ENCODE data around the gene MALRD1.

The MALRD1 gene

GRCh38 chr10:19656420-19657042 lies 607.9 kb downstream of the MALRD1 start:
- DNase-seq, result no peak

DNA sequence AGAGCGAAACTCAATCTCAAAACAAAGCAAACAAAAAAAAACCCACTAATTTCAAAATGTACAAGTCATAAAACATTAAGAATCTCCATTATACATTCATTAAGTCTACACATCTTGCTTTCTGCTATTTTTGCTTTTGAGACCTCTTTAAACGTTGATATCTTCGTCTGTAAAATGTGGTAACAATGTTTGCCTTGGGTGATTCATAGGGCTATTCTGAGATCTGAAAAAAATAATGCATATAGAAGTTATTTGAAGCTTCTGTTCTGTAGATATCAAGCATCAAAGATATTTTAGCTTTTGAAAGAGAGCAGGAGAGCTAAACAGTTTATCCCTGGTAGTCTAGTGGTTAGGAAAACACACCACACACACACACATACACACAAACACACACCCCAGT lies 609.5 kb downstream of the MALRD1 start:
- DNase-seq, result no peak

DNA sequence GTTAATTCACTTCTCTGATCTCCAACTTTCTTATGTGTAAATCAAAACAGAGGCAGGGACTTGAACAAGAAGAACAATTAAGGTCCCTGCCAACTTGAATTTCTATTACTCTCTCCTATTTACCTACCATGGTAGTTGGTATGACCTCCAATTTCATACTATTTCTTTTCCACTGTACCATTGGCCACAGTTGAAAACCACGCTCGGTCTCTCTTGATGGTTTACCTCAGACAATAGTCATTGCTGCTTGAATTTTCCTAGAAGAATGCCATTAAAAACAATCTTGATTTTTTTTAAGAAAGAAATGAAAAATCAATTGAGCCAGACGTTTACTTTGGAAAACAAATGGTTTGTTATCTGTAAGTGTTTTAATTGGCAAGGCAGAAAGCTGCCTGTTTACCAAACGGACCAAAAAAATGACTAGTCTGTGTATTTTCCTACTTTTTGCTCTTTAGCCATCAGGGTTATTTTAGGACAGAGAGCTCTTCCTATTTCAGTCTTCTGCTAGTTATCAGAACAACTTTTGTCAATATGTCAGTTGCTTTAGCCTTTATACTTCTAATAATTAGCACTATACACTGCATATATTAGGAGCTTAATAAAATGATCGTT lies 610.1 kb downstream of the MALRD1 start:
- no peak for DNase-seq

DNA sequence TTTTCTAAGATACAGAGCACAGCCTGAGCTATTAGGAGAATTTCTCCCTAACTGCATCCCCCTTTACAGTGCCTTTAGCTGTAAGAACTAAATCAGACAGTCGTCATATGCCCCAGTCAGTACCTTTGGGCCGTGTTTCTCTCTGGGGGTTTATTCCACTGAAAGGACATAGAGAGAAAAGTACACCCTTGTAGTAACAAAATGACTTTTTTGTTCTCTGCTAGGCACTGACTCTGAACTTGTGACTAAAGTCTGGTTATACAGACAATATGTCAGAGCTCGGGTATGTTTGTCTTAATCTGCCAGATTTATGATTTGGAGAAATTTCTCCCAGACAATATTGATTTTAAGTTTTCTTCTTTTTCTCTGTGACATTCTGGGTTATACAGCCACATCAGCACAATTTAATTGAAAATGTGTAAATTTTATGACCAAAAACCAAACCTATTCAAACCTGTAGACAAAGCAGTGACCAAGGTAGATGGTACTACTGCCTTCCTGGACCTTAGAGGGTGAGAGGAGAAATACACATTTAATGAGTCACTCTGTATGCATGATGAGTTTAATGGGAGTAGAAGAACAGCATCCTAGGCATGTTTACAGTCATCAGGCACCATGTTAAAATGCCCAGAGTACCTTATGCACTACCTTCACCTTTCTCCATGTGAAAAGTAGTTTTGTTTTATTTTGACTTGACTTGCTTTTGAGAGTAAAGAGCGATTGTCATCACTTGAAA lies 611.5 kb downstream of the MALRD1 start:
- no peak for DNase-seq

- DNase-seq, result no peak
These were observed 614.7 kb downstream of the MALRD1 start for GRCh38 chr10:19663344-19663743.

GRCh38 chr10:19668116-19668515 lies 619.5 kb downstream of the MALRD1 start:
- DNase-seq, result no peak

DNA sequence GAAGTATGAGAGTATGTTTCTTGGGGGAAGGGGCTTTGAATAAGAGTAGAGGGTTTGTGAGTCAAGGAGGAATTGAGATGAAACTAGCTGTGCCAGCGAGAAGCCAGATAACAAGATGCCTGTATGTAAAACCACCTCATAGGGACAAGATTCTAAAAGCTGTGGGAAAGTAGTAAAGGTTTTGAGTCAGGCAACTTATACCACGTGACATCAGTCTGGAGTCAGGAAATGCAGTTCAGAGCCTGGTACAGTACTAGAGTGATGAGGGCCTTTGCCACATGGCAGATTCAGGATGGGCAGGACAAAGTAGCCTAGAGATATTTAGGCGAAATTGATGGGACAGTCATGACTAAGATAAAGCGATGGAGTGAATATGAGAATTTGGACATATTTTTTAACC lies 627.5 kb downstream of the MALRD1 start:
- no peak for DNase-seq

DNA sequence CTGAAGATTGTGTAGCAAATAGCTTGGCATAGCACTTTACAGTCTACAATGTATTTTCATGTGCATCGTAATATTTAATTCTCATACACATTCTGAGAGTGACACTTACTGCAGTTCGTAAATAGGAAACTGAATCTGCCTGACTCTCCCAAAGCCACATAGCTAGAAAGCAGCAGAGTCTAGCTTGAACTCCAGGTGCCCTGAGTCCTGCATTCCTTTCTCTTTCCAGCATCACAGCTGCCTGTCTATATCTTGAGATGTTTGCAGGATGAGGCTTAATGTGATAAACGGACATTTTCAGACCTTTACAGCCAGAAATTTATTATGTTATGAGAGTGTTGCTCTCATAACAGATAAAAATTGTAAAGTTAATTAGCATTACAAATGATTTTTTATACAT lies 634.8 kb downstream of the MALRD1 start:
- no peak for DNase-seq

DNA sequence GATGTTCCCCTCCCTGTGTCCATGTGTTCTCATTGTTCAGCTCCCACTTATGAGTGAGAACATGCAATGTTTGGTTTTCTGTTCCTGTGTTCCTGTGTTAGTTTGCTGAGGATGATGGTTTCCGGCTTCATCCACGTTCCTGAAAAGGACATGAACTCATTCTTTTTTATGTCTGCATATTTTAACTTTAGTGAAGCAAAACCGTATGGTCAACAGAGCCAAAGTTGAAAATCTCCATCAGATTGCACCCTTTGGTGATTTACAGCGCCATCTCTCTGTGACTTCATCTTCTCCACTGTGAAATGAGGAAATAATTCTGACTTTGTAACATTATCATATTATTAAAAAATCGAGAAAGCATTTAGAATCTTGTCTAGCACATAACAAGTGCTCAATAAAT lies 635.4 kb downstream of the MALRD1 start:
- no peak for DNase-seq

DNA sequence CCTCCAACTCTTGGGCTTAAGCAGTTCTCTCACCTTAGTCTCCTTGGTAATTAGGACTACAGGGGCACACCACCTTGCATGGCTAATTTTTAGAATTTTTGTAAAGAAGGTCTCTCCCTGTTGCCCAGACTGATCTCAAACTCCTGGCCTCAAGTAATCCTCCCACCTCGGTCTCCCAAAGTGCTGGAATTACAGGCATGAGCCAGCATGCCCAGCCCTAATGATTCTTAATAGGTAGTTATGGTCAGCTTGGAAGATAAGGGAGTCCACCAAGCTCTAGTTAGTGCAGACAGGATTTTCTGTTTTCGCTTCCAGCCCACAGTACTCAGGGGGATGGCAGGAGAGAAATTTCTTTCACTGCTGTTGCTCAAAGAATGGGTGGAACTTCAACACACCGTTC lies 639.7 kb downstream of the MALRD1 start:
- DNase-seq, result no peak

DNA sequence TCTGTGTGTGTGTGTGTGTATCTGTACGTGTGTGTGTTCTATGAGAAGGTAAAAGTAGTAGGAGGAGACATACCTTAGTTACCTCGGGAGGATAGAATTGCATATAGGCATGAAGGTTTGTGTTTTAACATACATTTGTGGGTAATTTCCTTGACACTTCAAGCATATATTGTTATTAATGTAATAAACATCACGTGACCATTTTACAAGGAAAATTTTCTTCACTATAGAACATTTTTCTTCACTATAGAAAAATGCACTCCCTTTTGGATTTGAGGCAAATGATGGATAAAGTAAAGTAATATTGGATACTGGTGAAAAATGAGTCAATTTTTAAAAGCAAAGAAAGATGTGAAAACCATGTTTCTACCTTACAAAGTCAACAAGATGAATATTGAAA lies 640.6 kb downstream of the MALRD1 start:
- DNase-seq, result no peak

DNA sequence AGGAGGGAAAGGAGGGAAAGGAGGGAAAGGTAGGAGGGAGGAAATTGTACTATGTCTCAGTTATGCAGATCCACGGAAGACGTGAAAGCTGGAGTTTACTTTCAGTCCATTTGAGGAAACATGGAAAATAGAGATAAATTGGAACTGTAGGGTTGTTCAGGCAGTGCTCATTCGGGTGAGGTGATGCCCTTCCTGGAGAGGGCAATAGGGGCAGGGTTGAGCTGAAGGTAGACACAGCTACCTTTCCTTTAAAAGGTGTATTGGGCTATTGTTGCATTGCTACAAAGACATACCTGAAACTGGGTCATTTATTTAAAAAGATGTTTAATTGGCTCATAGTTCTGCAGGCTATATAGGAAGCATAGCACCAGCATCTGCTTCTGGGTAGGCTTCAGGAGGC lies 650.7 kb downstream of the MALRD1 start:
- no peak for DNase-seq

- no peak for DNase-seq
These were observed 652.9 kb downstream of the MALRD1 start for GRCh38 chr10:19701427-19702052.

DNA sequence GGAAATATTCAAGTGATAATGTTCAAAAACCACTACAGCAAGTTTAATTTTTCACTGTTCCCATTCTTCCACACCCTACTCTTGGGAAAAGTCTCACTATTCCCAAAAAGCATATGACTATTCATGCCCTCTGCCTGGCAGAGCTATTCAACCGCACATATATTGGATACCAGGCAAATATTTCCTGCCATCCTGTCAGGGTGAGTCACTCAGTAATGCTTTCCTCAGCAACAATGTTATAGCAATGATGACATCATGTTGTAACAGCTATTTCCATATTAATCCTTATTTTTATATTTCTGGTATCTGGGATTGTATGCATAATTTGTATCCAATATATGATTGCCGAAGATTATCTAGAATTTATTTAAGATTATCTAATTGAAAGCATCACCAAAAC lies 653.6 kb downstream of the MALRD1 start:
- DNase-seq, result no peak

GRCh38 chr10:19704544-19704943 lies 655.9 kb downstream of the MALRD1 start:
- DNase-seq, result no peak

DNA sequence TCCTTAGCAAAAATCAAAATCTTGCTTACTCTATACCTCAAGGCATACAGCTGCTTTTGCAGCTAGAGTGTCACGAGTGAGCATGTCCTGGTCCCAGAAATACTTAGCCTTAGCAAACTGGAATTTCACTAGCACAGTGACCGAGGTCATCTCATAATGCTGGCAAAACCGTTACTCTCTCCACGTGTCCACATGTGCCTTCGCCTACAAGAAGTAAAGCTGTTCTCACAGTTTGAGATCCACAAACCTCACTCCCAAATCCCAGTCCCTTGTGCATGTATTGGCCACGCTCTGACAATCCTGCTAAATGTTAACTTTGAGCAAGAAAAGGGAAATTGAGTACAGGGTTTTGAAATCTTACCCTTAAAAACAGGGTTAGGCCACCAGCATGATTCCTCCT lies 656.6 kb downstream of the MALRD1 start:
- DNase-seq, result no peak

- no peak for DNase-seq
These were observed 658.3 kb downstream of the MALRD1 start for GRCh38 chr10:19706904-19707303.

DNA sequence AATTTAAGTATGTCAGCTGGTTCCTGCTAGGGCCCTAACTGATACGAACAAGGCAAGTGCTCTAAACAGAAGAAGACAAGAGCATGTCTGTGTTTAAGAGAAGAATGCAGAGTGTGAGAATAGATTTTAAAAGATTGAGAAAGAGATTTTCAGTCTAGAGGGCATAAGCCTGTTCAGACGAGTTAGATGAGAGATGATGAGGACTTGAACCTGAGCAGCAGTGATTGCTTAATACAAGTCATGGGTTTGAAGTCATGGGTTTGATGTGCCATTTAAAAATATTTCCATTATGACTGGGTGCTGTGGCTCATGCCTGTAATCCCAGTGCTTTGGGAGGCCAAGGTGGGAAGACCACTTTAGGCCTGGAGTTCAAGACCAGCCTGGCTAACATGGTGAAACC lies 658.8 kb downstream of the MALRD1 start:
- no peak for DNase-seq

GRCh38 chr10:19708031-19708430 lies 659.4 kb downstream of the MALRD1 start:
- no peak for DNase-seq

DNA sequence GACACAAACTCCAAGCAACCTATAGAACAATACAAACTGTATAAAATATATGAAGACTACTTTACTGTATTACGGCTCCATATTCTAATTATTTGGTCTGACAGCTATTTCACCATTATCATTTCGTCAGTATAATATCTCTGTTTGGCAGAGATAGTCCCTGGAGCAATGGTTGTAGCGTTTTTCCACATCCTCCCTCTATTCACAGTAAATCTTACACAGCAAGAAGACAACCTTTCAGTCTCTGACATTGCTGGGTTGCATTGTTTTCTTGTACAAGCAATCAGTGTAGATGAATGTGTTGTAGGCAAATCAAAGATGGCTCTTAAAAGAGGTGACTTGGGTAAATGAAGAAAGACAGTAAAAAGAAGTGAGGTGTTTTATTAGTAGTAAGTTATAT lies 662.0 kb downstream of the MALRD1 start:
- no peak for DNase-seq

DNA sequence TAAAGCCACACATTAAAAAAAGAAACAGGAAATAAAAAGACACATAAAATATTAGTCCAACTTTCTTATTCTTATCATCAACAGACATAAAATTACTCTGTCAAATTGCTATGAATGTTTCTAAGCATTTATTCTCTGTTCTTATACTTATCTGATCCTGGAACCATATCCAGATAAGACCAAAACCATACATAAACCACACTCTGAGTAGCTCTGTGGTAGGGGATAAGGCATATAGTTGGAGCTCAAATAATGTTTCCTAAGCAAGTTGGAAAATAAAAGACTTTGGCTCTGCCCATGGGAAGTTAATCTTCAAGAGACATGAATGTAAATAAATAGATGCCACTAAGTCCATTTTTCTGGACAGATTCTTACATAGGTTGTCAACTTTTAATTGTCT lies 664.6 kb downstream of the MALRD1 start:
- DNase-seq, result no peak

- DNase-seq, result no peak
These were observed 665.4 kb downstream of the MALRD1 start for GRCh38 chr10:19713800-19714525.

DNA sequence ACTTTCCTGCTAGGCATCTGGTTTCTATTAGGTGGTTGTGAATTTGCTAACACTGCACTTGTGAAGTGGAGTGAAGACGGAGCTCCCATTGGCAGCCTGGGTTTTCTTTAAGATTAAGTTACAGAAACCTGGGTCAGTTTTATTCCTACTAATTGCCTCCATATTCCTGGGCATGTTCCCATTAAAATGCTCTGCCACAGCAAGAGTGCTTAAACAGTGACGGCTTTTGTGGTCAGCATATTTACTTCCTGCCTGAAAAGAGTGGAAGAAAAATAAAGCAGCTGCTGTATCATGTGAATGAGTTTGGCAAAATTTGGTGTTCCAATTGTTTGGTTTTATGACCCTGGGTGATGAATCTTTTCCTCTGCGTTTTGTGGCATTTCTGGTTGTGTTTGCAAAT lies 670.7 kb downstream of the MALRD1 start:
- no peak for DNase-seq
